ENCODE data around the gene SPRR4.

DNA sequence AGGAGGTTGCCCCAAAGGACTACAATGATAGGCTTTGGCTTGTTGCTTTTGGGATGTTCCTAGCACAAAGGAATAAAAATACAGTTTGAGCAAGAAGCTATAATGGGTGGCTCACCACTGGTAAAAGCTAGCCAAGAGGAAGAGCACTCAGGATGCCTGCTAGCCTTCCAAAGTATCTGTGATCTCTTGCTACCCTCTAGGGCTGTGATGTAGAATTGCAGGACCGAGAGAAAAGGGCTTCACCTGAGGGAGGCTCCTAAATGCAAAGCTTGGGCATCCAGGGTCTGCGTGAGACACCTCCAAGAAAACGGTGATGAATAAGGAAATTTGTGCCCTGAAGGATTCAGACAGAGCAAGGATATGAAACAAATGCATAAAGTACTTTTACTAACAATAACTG, 44.4 kb upstream of the SPRR4 start:
- TF ChIP-seq, protein P1, sequence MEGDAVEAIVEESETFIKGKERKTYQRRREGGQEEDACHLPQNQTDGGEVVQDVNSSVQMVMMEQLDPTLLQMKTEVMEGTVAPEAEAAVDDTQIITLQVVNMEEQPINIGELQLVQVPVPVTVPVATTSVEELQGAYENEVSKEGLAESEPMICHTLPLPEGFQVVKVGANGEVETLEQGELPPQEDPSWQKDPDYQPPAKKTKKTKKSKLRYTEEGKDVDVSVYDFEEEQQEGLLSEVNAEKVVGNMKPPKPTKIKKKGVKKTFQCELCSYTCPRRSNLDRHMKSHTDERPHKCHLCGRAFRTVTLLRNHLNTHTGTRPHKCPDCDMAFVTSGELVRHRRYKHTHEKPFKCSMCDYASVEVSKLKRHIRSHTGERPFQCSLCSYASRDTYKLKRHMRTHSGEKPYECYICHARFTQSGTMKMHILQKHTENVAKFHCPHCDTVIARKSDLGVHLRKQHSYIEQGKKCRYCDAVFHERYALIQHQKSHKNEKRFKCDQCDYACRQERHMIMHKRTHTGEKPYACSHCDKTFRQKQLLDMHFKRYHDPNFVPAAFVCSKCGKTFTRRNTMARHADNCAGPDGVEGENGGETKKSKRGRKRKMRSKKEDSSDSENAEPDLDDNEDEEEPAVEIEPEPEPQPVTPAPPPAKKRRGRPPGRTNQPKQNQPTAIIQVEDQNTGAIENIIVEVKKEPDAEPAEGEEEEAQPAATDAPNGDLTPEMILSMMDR (conservative IDR thresholded peaks at IDR 0.05): peak; percentile 58
- TF ChIP-seq ZFX (IDR thresholded peaks at IDR 0.05): no peak
